DLD1 (cell line): Measurements from ENCODE around the gene RAX.

Experiments used
- in situ Hi-C: cut with HindIII; loops from 2 replicates; pipeline ENCODE4 v1.10.0; 2017; ENCODE audit warnings: low sequenced_read_pairs

Gene RAX

GRCh38 chr18:59272891-59273758 lies at the start of gene RAX:
TSS of gene RAX (minus strand) at chr18:59273454. CDS start at chr18:59273206, 248 bp downstream.
- in situ Hi-C loops: no loop called here

- in situ Hi-C loops: no loop called here
Measured at GRCh38 chr18:59318460-59319050, 45.3 kb upstream of the RAX start, which contains the start of gene CPLX4. TSS of gene CPLX4 (minus strand) at chr18:59318649. CDS start at chr18:59318462, 187 bp downstream.

GRCh38 chr18:59311631-59312030 lies 38.4 kb upstream of the RAX start:
- in situ Hi-C loops: no loop called here

- in situ Hi-C loops: no loop called here
Measured at GRCh38 chr18:59308938-59309260, 35.6 kb upstream of the RAX start.

GRCh38 chr18:59308248-59308937 lies 35.1 kb upstream of the RAX start:
- in situ Hi-C loops: no loop called here

- in situ Hi-C loops: no loop called here
Measured at GRCh38 chr18:59306640-59307039, 33.4 kb upstream of the RAX start.

GRCh38 chr18:59305295-59305694 lies 32.0 kb upstream of the RAX start:
- in situ Hi-C loops: no loop called here

GRCh38 chr18:59303656-59304195 lies 30.5 kb upstream of the RAX start:
- in situ Hi-C loops: no loop called here

GRCh38 chr18:59303006-59303405 lies 29.8 kb upstream of the RAX start:
- in situ Hi-C loops: no loop called here

- in situ Hi-C loops: no loop called here
Measured at GRCh38 chr18:59301929-59302328, 28.7 kb upstream of the RAX start.

- in situ Hi-C loops: no loop called here
Measured at GRCh38 chr18:59300676-59301285, 27.5 kb upstream of the RAX start.

- in situ Hi-C loops: no loop called here
Measured at GRCh38 chr18:59298871-59299270, 25.6 kb upstream of the RAX start.

- in situ Hi-C loops: no loop called here
Measured at GRCh38 chr18:59293317-59293716, 20.1 kb upstream of the RAX start.

GRCh38 chr18:59286341-59286740 lies 13.1 kb upstream of the RAX start:
- in situ Hi-C loops: no loop called here

- in situ Hi-C loops: no loop called here
Measured at GRCh38 chr18:59282341-59282740, 9.1 kb upstream of the RAX start.

- in situ Hi-C loops: no loop called here
Measured at GRCh38 chr18:59279722-59280121, 6.5 kb upstream of the RAX start.

- in situ Hi-C loops: no loop called here
Measured at GRCh38 chr18:59279193-59279592, 5.9 kb upstream of the RAX start.

GRCh38 chr18:59278793-59279192 lies 5.5 kb upstream of the RAX start:
- in situ Hi-C loops: no loop called here

GRCh38 chr18:59276047-59276446 lies 2.8 kb upstream of the RAX start:
- in situ Hi-C loops: no loop called here

- in situ Hi-C loops: no loop called here
Measured at GRCh38 chr18:59275406-59275949, 2.2 kb upstream of the RAX start.

- in situ Hi-C loops: no loop called here
Measured at GRCh38 chr18:59274533-59274928, 1.3 kb upstream of the RAX start.
